NCI-H526 treated with DMSO at 0.1 percent for 48 hours (cell line): ENCODE results near the gene FOXE1.

ENCODE experiments used
- DNase-seq: peaks from one replicate; lab custom pipeline; 2025; lab: John Stamatoyannopoulos, UW

The FOXE1 gene

GRCh38 chr9:97866848-97867247 lies 13.8 kb downstream of the FOXE1 start:
- DNase-seq: no peak

DNA sequence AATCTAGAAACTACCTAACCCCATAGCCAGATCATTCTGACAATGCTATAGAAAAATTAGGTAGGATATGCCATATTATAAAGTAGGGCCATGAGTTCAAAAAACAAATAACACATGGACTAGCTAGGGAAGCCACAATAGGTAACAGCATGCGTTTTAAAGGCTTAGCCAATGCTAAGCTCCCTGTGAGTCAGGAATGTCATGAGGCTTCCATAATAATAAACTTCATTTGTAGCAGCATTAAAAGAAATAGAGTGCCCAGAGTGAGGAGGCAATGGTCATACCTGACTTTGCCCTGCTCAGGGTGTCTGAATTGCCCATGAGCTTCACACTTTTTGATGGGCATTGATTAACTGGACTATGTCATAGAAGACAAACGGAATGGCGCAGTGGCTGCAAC lies 15.8 kb downstream of the FOXE1 start:
- DNase-seq: no peak

DNA sequence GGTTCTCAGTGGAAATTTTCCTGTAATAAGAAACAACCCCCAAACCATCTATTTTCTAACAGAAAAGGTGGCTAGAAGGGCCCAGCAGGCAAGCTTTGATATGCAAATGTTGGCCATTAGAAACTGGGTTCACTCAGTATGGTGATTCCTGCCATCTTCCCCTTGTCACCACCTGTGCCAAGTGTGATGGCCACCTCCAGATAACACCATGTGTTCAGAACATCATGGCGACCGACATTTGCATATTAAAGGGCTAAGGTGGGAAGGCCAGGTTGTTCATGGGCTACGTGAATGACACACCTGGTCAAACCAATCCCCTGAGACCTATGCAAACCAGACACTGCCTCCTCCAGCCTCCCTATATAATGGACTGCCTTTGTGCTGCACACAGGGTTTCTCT lies 20.4 kb downstream of the FOXE1 start:
- no peak for DNase-seq

- no peak for DNase-seq
Observed at GRCh38 chr9:97873882-97874281, 20.9 kb downstream of the FOXE1 start.

DNA sequence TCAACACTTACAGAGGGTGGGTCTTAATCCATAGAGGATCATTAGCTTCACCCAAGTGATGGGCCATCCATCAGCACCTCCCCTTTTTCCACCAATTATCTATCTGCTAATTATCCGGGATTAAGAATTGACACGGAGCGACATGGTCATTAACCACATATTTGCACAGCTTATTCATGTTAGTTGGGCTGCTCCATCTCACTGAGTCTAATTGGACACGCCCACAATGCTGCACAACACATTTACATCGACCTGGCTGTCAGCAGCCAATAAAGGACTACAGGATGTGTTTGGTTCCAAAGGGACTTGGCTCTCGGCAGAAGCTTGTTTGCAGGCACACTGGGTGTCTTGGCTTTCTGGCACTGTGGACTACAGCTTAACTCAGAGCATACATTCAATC lies 21.6 kb downstream of the FOXE1 start:
- no peak for DNase-seq

GRCh38 chr9:97875111-97875510 lies 22.1 kb downstream of the FOXE1 start:
- DNase-seq: no peak

GRCh38 chr9:97876061-97876460 lies 23.0 kb downstream of the FOXE1 start:
- no peak for DNase-seq

DNA sequence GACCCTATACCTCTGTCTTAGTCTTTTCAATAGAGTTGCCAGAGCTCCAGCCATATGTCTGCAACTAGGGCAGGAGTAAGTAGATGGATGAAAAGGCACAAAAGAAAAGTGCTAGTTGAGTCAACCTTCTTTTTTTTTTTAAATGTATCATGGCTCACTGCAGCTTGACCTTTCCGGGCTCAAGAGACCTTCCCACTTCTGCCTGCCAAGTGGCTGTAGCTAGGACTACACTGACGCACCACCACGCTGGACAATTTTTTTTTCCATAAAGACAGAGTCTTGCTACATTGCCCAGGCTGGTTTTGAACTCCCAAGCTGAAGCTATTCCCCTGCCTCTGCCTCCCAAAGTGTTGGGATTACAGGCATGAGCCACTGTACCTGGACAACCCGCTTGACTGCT lies 27.3 kb downstream of the FOXE1 start:
- DNase-seq: no peak

- DNase-seq: no peak
Observed at GRCh38 chr9:97889941-97890887, 37.2 kb downstream of the FOXE1 start.

DNA sequence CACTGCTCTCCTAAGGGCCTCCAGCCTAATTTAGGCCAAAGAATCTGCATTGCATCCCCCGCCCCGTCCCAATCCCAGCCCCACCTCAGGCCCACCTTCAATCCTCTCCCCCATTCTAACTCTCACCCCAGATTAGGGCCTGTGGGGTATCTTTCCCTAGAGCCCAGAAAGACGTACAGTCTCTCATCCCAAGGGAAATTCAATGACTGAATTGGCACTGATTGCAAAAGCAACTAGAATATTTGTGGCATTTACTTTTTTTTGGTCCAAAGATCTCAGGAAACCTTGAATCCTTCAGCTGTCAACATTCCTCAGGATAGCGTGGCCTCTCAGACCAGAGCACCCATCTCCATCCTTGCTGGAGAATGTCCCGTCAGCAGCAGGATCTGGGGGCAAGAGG lies 38.7 kb downstream of the FOXE1 start:
- no peak for DNase-seq

- DNase-seq: no peak
Observed at GRCh38 chr9:97892421-97892820, 39.4 kb downstream of the FOXE1 start.

- DNase-seq: no peak
Observed at GRCh38 chr9:97895211-97895610, 42.2 kb downstream of the FOXE1 start.

DNA sequence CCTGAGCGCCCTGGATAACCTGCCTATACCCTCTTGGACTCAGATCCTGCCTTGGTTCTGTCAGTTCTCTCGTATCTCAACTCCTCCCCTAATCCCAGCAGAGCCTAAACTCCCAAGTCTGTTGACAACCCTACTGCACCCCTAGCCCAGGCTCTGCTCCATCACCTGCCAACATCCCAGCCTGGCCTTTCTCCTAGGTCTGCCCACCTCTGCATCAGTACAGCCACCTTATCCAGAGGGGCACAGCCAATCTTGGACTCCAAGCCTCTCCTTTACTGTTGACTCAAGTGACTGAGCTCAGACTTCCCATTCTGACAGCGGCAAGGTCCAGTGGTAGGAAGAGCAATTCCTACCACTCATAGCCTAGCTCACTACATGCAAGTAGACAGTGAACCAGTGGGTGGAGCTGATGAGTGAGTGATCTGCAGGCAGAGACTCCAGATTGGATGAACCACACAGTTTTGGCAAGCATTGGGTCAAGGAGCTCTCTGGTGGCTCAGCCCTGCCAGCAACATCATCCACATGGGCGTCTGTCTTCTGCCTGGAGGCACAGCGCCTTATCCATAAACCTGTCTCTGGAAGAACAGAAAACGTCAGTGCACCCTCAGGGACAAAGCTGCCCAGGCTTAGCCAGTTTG lies 42.8 kb downstream of the FOXE1 start:
- no peak for DNase-seq

GRCh38 chr9:97900103-97900737 lies 47.2 kb downstream of the FOXE1 start:
- no peak for DNase-seq

GRCh38 chr9:97900738-97901565 lies 47.9 kb downstream of the FOXE1 start:
- DNase-seq: peak; percentile 15

GRCh38 chr9:97903177-97903576 lies 50.2 kb downstream of the FOXE1 start:
- DNase-seq: no peak

- no peak for DNase-seq
Observed at GRCh38 chr9:97904725-97905124, 51.7 kb downstream of the FOXE1 start.

DNA sequence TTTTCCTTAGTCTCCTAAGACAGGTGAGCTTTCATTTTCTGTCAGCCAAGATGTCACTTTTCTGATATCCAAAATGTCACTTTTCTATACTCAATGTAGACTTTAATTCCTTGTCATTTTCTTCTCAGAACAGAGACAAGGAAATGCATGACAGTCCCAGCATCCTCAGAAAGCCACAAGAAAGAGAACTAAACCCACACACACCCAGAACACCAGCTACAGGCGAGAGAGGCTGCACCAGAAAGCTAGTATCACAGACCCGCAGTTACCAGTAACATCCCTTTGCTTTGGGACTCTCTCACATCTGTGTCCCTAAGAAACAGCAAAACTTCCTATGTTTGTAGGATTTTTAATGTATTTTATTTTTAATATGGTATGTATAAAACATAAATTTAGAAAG lies 52.2 kb downstream of the FOXE1 start:
- no peak for DNase-seq
